ENCODE data around the gene TLCD1.

- TF ChIP-seq, protein P1, sequence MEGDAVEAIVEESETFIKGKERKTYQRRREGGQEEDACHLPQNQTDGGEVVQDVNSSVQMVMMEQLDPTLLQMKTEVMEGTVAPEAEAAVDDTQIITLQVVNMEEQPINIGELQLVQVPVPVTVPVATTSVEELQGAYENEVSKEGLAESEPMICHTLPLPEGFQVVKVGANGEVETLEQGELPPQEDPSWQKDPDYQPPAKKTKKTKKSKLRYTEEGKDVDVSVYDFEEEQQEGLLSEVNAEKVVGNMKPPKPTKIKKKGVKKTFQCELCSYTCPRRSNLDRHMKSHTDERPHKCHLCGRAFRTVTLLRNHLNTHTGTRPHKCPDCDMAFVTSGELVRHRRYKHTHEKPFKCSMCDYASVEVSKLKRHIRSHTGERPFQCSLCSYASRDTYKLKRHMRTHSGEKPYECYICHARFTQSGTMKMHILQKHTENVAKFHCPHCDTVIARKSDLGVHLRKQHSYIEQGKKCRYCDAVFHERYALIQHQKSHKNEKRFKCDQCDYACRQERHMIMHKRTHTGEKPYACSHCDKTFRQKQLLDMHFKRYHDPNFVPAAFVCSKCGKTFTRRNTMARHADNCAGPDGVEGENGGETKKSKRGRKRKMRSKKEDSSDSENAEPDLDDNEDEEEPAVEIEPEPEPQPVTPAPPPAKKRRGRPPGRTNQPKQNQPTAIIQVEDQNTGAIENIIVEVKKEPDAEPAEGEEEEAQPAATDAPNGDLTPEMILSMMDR (conservative IDR thresholded peaks at IDR 0.05): no peak
- TF ChIP-seq EZH2 (IDR thresholded peaks at IDR 0.05; ENCODE audit: low read depth): no peak
Measured at GRCh38 chr17:28758411-28759121, 32.5 kb upstream of the TLCD1 start.

All from PC-9 (cell line).